HUDEP-2 (cell line): ENCODE results near the gene GABRB3.
"Not testable (repeated sequence)": the region's sequence is repeated elsewhere in the genome, so short reads cannot be mapped to it uniquely, and the experiment has no call there.

Experiments
- DNase-seq, 76 experiments: peaks; one replicate each; lab custom pipeline; 2025; ENCODE audit not compliant: unreplicated experiment in 76 of 76; lab: John Stamatoyannopoulos, UW

The GABRB3 gene

DNA sequence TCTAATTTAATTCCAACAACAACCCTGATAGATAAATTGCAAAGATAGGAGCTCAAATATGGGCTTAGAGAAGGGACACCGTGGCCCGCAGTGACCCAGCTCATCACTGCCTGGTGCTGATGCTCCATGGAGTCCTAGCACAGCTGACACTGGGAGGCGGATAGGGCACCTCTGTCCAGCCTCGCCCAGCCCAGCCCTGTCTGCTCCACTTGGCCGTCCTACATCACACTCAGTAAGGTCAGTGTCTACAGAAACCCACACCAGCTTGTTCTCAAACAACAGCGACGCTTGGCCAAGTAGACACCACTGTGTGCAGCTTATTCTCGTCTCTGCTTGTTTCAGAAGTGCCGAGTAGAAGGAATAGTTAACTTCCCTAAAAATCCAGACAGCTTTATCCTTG, 33.9 kb downstream of the GABRB3 start:
- DNase-seq = no peak

DNA sequence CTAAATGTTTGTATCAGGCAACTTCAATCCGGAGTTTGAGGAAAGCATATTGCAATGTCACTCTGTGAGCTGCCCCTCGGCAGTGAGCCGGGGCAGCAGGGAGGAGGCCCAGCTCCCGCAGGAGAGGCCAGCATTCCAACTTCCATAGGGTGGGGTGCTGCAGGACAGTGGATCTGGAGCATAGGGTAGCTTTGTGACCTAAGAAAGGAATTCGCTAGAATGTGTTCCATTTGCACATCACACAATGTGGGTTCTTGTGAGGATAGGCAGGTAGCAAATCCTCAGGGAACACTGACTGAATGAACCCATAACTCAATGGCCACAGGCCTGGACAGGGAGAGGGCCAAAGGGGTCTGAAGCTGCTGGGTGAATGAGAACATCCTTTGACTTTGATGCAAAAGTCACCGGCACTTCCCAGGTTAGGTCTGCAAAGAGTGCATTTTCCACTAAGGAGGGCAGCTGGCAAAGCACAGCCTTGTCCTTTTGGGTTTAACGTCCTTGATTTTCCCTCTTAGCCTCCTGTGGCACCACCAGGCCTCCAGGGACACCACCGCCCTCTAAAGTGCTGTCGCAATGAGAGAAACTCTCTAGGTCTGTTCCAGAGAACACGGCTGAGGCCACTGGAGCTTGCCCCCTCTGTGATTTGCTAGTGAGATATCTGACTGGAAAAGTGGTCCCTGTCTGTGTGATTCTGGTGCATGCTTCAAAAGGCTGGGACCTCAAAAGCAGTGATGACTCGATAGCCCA, 36.2 kb downstream of the GABRB3 start:
- DNase-seq = no peak

DNA sequence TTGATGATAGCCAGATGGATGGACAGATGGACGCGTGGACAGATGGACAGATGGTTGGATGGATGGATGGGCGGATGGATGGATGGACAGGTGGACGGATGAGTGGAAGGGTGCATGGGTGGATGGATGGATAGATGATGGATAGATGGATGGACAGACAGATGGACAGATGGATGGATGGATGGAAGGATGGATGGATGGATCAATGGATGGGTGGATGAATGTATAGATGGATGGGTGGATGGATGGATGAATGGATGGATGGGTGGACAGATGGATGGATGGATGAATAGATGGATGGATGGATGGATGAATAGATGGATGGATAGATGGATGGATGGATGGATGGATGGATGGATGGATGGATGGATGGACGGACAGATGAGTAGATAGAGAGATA, 40.9 kb downstream of the GABRB3 start:
- no peak for DNase-seq

DNA sequence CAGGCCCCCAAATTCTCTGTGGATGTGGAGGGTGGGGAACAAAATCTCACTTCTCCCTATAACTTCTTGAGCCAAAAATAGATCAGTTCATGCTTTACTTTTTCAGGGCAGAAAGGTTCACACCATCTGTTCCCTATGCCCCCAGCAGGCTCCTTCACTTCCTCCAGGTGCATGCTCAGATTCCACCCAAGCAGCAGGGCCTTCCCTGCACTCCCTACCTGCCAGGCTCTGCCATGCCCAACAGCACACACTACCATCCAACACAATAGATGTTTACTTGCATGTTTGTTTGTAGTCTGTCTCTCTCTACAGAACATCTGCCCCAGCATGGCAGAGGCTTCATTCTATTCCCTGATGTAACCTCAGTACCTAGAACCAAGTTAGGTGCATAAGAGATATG, 43.3 kb downstream of the GABRB3 start:
- no peak for DNase-seq

DNA sequence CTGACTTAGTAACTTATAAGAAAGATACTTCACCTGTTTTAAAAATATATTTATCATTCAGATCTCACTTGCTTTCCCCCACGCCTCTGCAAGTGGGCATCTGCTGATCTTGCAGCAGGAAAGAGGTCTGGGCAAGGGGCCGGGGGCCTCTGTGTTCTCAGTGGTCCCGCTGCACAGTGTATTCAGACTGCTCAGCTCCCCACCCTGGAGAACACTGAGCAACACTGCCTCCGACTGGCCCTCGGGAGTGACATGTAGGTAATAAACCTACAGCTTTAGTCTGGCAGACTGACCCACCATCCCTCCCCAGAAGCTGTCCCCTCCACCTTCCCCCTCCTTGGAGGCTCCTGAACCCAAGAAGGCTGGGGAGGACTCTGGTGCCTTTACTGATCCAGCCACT, 43.8 kb downstream of the GABRB3 start:
- no peak for DNase-seq

DNA sequence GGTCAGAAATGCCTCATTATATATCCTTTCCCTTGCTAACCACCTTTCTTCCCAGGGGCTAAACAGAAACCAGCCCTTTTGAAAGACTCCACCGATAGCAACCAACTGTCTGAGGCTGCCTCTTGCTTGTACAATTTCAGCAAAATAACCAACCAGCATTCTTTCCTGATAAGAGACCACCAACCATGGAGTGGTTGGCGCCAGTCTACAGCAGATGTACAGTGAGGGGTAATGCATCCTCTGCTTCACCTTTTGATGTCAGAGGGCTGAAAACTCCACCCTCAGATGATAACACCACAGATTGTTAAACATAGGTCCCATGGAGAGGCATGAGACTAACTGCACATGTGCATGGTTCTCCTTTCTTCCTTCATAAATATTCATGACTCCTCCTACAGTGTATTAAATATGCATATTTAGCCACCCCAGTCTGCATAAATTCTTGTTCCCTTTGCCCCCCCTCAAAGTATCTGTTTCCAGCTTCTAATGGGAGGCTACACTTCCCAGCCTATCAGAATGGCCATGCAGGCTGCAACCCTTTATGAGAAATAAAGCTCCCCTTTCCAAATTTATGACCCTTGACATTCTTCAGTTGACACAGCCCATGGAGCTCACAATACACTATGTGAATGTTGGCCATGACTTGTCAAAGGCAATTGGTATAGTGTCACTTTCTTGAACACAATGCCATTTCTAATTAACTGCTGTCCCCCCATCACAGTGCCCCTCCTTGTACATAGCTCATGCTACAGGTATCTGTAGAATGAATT, 48.3 kb downstream of the GABRB3 start:
- DNase-seq = no peak

DNA sequence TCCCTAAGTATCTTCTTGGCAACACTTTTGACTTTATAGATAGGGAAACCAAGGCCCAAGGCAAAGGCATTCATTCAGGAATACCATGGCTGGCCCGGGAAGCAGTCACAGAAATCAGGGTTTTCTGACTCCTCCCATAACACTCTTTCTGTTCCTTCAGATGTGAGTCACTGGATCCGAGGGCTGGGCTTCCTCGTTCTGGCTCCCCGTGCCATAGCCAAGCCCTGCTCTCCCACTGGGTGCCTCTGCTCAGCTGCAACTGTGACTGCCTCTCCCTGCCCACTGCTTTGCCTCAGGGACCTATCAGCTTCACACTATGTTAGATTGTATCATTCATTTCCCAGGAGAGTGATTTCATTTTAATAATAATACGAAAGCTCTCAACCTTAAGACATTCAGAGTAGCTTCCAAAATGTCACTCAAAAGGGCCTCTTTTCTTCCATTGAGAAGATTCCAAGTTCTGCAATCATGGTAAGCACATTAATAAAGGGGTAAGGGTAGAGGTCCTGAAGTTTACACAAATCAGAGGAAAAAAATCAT, 50.2 kb downstream of the GABRB3 start:
- DNase-seq = no peak

DNA sequence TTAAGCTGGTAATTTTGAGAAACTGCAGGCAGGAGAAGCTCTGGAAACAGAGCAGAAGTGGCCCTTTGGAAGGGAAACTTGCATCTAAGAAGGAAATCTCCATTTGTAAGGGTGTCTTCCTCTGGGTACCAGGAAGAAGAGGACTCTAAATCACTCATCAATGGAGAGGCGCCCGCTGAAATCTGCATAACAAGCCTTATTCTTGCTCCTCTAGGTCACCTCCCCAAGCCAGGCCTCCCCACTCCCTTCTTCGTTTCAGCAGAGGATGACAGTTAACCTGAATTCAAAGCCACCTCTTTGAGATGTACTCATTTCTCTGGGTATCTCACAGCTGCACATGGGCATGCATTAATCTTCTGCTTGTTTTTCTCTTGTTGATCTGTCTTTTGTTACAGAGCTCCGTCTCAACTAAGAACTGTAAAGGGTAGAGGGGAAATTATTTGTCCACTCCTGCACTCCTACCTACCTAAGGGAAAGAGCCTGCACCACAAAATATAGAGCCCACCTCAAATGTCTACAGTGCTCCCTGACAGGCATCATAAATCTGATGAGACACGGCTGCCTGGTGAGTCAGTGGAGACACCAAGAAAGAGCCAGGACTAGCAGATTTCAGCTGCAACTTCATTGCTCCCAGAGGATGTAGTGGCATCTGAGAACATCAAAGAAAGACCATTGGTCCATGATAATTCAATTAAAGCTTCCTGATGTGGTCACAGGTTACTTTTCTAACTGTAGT, 51.5 kb downstream of the GABRB3 start:
- DNase-seq = no peak

DNA sequence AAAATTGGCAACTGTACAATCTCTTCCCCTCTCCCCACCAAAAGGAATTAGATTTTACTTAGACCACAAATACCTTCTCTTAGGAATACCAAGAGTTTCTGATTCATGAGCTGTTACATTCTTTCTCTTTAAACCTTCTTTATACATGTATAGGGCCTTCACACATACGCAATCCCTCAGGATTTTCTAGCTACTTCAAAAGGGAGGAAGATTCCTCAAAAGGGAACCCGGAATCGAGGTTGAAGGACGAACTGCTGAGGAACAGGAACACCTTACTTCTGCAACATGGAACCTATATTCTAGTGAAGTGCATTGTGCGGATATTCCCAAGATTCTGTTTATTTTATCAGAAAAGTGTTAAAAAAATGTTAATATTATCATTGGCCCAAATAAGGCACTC, 52.3 kb downstream of the GABRB3 start:
- no peak for DNase-seq

DNA sequence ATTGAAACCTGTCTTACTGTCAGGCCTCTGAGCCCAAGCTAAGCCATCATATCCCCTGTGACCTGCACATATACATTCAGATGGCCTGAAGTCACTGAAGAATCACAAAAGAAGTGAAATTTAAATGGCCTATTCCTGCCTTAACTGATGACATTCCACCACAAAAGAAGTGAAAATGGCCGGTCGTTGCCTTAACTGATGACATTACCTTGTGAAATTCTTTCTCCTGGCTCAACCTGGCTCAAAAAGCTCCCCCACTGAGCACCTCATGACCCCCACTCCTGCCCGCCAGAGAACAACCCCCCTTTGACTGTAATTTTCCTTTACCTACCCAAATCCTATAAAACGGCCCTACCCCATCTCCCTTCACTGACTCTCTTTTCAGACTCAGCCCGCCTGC, 53.0 kb downstream of the GABRB3 start:
- not testable (repeated sequence) for DNase-seq

DNA sequence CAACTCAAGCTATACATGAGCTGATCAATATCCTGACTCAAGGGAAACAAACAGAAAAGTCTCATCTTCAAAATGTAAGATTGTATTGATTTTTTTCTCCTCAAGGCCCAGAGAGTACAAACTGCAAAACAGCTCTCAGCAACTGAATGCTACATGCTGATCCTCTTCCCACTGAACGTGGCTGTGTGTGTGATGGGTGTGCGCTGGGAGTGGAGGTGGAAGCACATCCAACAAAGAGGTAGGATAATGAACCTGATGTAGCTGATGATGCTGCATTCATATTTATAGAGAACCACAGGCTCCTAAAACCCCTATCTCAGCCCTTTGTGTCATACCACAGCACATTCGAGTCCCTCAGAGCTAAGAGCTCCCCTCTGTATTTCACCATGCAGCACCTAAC, 56.8 kb downstream of the GABRB3 start:
- DNase-seq = no peak

DNA sequence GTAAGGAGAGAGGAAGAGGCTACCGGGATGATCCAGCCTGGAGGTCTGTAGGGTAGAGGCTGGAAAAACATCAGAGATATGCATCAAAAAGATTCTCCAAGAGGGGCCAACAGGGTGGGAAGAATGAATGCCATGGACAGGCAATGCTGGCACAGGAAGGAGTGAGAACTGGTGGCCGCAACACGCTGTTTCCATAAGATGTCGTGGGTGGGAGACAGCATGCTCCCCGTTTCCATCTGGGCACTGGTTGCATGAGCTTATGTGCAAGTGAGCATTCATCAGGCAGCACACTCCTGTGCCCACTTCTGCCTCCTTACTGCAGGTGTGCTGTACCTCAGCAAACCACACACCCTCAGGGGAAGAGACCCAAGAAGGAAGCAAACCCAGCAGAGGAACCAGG, 59.4 kb downstream of the GABRB3 start:
- no peak for DNase-seq

DNA sequence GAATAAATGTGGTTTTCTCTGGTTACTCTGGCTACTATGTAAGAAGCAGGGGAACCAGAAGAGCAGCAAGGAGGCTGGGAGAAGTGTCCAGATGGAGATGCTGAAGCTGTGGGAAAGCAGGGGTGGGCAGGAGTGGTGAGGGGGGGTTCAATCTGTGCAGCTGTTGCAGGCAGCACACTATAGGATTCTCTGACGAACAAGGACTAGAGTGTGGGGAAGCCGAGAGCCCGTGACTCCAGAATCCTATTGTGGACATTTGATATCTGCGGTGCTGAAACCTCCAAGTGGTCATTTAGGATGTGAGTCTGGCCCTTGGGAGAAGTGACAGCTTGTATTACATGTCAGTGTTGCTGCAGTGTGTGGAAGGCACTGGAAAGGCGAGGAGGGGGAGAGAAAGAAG, 60.5 kb downstream of the GABRB3 start:
- no peak for DNase-seq

DNA sequence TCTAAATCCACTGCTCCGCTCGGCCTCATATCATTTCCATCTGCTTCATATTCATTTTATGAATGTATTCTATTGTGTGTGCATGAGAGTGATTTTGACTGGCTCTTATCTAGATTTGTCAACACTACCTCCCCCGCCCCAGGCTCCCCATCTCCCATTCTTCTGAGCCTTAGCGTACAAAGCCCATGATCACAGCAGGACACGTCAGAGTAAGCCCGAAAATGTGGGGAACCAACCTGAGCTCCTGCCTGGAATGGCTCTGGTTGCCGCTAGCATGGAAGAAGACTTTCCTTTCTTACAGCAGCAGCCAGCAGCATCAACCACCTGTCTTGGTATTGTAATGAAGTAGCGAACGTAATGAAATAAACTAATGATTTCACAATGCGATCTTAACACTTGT, 61.4 kb downstream of the GABRB3 start:
- no peak for DNase-seq

DNA sequence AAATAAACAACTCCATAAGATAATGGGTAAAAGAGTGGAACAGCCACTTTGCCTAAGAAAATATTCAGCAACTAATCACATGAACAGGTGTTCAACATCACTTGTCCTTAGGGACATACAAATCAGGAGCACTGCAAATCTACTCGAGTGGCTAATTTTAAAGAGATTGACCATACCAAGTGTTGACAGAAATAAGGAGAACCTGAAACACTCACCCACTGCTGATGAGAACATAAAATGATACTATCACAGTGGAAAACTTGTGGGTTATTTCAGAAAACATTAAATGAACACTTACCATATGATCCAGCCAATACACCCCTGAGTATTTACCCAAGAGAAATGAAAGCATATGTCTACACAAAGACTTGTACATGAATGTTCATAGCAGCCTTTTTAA, 70.5 kb downstream of the GABRB3 start:
- DNase-seq = no peak

DNA sequence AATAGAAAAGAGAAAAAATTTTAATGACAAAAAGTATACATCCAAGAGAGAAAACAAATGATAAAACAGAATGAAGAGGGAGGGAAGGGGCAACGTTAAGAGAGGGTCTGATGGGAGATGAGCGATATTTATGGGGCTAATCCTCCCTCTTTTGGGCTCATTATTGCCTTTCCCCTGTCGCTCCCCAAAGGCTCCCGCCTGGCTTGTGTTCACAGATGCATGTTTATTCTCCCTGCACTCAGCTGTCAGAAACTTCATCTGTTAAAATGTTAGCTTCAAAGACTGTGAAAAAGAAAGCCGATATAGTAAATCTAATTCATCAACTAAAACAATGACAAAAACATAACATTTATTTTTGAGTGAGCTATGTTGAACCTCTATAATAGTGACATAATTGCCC, 74.3 kb downstream of the GABRB3 start:
- no peak for DNase-seq

DNA sequence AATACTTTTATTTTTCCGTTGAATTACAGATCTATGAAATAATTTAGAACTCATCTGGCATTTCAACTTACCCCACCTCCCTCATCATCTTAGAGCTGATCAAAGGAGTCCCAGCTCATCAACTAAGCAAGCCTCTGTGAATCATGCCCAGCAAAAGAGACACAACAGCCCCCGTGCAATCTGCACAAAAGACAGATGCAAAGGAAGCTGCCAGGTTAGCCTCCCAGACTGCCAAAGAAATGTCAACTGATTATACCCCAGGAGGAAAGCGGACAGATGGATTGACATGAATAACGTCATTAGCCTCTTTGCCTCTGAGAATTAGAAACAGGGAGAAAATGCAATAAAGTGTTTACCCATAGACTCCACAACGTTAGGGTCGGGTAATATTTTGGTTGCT, 75.0 kb downstream of the GABRB3 start:
- no peak for DNase-seq

DNA sequence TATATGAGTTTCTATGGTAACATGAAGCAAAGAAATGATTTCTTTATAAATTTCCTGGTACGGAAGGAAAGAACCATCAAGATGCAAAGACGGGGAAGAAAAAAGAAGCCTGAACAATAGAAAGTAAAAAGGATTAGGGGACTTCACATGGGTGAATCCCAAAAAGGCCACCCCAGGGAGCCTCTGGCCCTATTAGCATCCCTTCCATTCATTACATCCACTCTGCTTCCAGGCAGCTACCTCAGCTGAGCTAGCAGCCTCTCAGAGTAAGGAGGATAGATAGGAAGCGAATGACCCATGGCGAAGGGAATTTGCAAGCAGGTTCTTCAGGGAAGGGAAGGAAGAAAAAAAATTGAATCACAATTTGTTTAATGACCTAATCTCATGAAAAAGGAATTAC, 81.6 kb downstream of the GABRB3 start:
- DNase-seq = no peak

DNA sequence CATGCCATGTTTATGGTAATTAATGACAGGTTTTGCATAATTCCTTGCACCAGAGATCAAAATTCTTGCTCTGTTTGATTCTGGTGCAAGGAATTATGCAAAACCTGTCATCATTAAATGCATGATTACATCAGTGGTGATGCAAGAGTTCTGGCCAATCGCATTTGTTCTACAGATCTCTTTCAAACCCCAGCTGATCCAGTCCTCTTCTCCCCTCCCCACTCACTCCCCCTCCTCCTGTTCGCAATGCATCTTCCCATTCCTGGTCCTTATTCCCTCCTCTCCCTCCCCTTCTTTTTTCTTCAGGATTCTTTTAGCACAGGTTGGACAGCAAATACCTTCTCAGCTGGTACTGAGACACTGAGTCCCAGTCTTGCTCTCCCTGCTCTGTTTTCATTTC, 82.1 kb downstream of the GABRB3 start:
- DNase-seq = no peak

DNA sequence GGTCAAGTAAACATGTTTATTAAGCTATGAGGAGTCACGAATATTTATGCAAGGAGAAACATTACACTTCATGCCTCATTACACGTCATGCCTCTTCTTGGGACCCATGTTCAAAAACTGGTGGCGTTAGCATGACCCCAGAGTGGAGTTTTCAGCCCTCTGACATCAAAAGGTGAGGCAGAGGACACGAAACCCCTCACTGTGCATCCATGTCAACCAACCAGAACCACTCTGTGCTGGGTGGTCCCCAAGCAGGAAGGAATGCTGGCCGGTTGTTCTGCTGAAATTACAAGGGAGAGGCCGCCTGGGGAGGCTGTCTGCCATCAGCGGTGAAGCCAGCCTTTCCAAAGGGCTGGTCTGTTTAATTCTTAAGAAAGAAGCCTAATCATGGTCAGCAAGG, 83.4 kb downstream of the GABRB3 start:
- no peak for DNase-seq

DNA sequence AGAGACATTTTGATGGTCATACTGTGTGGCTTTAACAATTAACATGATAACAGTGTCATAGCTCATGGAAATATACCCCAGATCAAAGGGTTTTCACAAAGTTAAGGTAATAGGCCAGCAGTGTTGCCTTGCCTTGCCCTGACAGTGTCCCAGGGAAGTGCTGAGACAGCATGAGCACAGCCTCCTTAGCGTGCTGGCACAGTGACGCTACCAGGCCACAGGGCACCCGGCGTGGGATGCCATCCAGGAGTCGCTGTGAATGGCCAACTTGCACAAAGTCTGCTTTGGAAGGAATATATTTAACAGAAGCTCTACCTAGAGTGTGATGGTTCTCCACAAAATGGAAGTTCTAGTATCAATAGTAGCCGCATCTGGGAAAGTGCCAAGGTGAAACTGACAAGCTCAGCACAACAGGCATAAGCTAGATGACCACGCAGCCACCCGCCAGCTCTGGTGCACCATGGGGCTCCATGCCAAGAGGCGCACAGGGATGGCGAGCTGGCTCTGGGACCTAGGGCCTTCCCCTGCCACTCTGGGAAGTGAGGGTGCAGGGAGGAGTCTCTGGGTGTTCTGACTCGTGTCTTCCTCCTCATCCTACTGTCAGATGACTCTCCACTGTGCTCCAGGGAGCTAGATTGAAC, 86.2 kb downstream of the GABRB3 start:
- DNase-seq = no peak
